K562 (cell line): ENCODE measurements around the gene TPBGL.

Experiments used
- DLX4 ChIP-seq: fragments of 250-450 bp; sonication (Bioruptor Pico); IDR thresholded peaks from 2 replicates; pipeline ENCODE4 v1.6.1; 2021; ENCODE audit warnings: mild to moderate bottlenecking
- E2F8 ChIP-seq: fragments of 450-650 bp; IDR thresholded peaks from 2 replicates; pipeline ENCODE4 v1.7.1; 2018; ENCODE audit warnings: mild to moderate bottlenecking, low read depth; ENCODE audit not compliant: partially characterized antibody
- ELF1 ChIP-seq: fragments of 200-800 bp; sonication (Bioruptor generic); IDR thresholded peaks from 2 replicates; pipeline ENCODE4 v1.6.1; 2016; ENCODE audit warnings: missing genetic modification characterization, missing compliant biosample characterization
- EZH2 ChIP-seq: IDR thresholded peaks from 2 replicates; pipeline ENCODE4 v1.6.1; 2012; ENCODE audit warnings: low read depth, mild to moderate bottlenecking, inconsistent platforms, low read length, borderline replicate concordance
- FOXA1 ChIP-seq: fragments of 450-650 bp; IDR thresholded peaks from 2 replicates; pipeline ENCODE4 v1.6.1; 2016; ENCODE audit warnings: mild to moderate bottlenecking, borderline replicate concordance
- HDAC6 ChIP-seq: IDR thresholded peaks from 2 replicates; pipeline ENCODE4 v1.6.1; 2012; ENCODE audit warnings: low read depth, mild to moderate bottlenecking, control low read depth, inconsistent platforms, low read length, moderate library complexity
- HIVEP1 ChIP-seq: fragments of 250-450 bp; sonication (Bioruptor Pico); IDR thresholded peaks from 2 replicates; pipeline ENCODE4 v1.4.0; 2020; ENCODE audit warnings: mild to moderate bottlenecking
- JUNB ChIP-seq: fragments of 450-650 bp; formaldehyde crosslinking; conservative IDR thresholded peaks from 2 replicates; pipeline ENCODE4 v1.4.0; 2020; ENCODE audit warnings: mild to moderate bottlenecking
- POLR2A ChIP-seq: fragments of 450-650 bp; conservative IDR thresholded peaks from 2 replicates; pipeline ENCODE4 v1.6.1; 2016
- RBBP5 ChIP-seq: fragments of 200-600 bp; sonication (generic); IDR thresholded peaks from 2 replicates; pipeline ENCODE4 v1.6.1; 2012; ENCODE audit warnings: borderline replicate concordance, mild to moderate bottlenecking, low read length, control low read depth, inconsistent platforms; ENCODE audit not compliant: insufficient read depth, poor library complexity, severe bottlenecking
- SRSF9 ChIP-seq: fragments of 200-400 bp; formaldehyde crosslinking; IDR thresholded peaks from 2 replicates; pipeline ENCODE4 v1.6.1; 2017; ENCODE audit warnings: low read depth, low read length, borderline replicate concordance
- YY1 ChIP-seq, 3 experiments: IDR thresholded peaks; 2 replicates each; pipeline ENCODE4 v1.6.1; 2011; ENCODE audit warnings: low read length in 2 of 3, mild to moderate bottlenecking in 2 of 3, moderate library complexity in 2 of 3, borderline replicate concordance in 1 of 3, control low read depth in 1 of 3, low read depth in 1 of 3; ENCODE audit not compliant: insufficient read depth in 3 of 3, insufficient replicate concordance in 2 of 3, control insufficient read depth in 1 of 3, insufficient read length in 1 of 3; ENCODE audit errors: extremely low read depth in 1 of 3
- ZBTB7A ChIP-seq: IDR thresholded peaks from 2 replicates; pipeline ENCODE4 v1.6.1; 2011; ENCODE audit warnings: low read depth, mild to moderate bottlenecking, low read length, moderate library complexity, borderline replicate concordance; ENCODE audit not compliant: control insufficient read depth

GRCh38 chr11:75268626-75269366 lies 28.2 kb downstream of the TPBGL start:
- no peak for TF ChIP-seq EZH2
- TF ChIP-seq RBBP5, result no peak
- no peak for TF ChIP-seq FOXA1
- no peak for TF ChIP-seq ELF1 (tag)
- no peak for TF ChIP-seq JUNB (CRISPR knock-in tag)
- TF ChIP-seq HIVEP1 (CRISPR knock-in tag), result no peak
- no peak for TF ChIP-seq DLX4 (CRISPR knock-in tag)
- TF ChIP-seq POLR2A, result no peak
- no peak for TF ChIP-seq HDAC6
- TF ChIP-seq E2F8, result no peak
- TF ChIP-seq YY1 (IDR thresholded peaks at IDR 0.05; ENCODE audit: borderline replicate concordance in 1 of 3, control insufficient read depth in 1 of 3, extremely low read depth in 1 of 3, insufficient read depth in 3 of 3, insufficient read length in 1 of 3, insufficient replicate concordance in 2 of 3, low read depth in 1 of 3, low read length in 2 of 3), result no peak
- no peak for TF ChIP-seq ZBTB7A
- TF ChIP-seq SRSF9, result no peak
